ENCODE measurements around the gene CBLB. TPM values are rescaled to one million over a fixed set of nuclear protein-coding genes. Genes with fewer than 3 reads are reported as not detected.

The CBLB gene
- 3.8 and 6.0 TPM in 2 replicates for total RNA-seq (2014; rRNA removed; shearing (Covaris generic))

DNA sequence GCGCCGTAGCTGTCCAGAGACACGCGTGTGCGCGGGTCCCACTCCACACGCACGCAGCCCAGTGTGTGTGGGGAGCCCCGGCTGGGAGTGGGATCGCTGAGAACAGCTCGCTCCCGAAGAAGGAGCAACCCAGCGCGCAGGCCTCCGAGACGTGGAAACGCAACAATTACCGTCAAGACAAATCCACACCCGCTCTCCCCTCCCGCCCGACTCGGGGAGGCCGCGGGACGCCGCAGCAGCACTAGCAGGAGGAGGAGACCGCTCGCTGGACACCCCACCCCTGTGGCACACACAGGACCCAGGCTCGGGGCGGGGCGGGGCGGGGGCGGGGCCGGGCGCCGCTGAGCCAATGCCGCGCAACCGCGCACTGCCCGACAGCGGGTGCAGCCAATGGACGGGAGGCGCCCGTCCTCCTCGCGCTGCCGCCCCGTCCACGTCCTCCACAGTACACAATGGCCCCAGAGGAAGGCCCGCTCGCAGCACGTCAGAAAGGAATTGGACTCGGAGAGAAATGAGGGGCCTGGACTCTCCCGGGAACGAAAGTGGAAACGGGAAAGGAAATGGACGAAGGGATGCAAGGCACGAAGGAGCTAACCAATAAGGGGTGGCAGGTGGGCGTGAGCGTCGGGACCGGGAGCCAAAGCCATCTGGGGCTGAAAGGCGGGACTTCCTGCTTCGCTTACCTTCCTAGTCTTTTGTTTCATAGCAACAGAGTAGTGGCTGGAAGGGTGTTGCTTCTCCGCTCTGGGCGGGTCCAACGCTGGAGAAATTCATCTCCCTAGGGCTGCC lies at the start of gene CBLB:
TSS of gene CBLB (minus strand) at position 271 of the 789 bp plus-strand sequence. CDS start 1,435 bp downstream, outside the sequence.
- peak; percentile 98 for DNase-seq (ENCODE audit: low read depth)

DNA sequence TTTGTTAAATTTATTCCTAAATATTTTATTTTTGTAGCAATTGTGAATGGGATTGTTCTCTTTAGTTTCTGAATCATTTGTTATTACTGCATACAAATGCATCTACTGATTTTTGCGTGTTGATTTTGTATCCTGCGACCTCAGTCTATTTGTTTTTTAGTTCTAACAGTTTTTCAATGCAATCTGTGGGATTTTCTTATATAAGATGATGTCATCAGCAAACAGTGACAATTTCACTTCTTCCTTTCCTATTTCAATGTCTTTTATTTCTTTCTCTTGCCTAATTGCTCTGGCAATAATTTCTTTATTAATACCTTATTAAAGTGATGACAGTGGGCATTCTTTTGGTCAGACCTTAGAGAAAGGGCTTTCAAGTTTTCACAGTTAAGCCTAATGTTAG lies 48.0 kb upstream of the CBLB start:
- no peak for DNase-seq (ENCODE audit: low read depth)

- DNase-seq (ENCODE audit: low read depth): no peak
These were observed 46.7 kb upstream of the CBLB start for GRCh38 chr3:105915524-105915923.

GRCh38 chr3:105913616-105914015 lies 44.8 kb upstream of the CBLB start:
- no peak for DNase-seq (ENCODE audit: low read depth)

- DNase-seq (ENCODE audit: low read depth): no peak
These were observed 44.1 kb upstream of the CBLB start for GRCh38 chr3:105912891-105913290.

- DNase-seq (ENCODE audit: low read depth): no peak
These were observed 42.7 kb upstream of the CBLB start for GRCh38 chr3:105911496-105911895.

DNA sequence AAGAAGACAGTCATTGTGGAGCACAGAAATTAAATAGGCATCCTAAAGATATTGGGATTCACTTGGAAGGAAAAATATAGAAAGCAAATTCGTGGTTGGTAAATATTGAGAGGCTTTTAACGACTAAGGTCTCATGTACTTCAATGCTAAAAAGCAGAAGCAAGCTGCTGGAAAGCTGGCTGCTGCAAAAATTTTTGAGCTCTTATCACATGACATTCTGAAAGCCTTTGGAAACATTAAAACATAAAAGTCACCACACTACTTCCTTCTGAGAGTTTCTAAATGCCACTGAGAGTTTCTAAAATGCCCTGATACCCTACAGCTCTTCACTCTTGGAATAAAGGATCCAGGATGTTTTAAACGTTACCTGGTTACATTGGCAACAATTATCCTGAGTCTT lies 39.0 kb upstream of the CBLB start:
- no peak for DNase-seq (ENCODE audit: low read depth)

- DNase-seq (ENCODE audit: low read depth): no peak
These were observed 38.0 kb upstream of the CBLB start for GRCh38 chr3:105906836-105907235.

GRCh38 chr3:105906345-105906744 lies 37.5 kb upstream of the CBLB start:
- DNase-seq (ENCODE audit: low read depth): no peak

DNA sequence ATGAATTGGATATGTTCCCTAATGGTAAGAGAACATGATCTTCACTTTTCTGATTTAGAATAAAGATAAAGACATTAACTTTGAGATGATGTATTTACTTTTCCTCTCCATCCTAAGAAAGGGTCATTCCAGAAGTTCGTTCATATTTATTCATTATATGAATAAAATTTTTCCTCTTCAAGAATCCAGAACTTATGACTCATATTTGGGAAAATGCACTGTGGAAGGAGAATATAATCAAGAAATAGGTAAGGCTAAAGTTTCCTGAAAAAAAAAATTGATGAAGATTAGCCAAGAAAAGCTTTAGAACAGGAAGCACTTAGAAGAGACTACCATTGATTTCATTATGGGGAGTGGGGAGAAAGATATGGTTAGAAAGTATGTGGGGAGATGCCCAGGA lies 36.5 kb upstream of the CBLB start:
- no peak for DNase-seq (ENCODE audit: low read depth)

DNA sequence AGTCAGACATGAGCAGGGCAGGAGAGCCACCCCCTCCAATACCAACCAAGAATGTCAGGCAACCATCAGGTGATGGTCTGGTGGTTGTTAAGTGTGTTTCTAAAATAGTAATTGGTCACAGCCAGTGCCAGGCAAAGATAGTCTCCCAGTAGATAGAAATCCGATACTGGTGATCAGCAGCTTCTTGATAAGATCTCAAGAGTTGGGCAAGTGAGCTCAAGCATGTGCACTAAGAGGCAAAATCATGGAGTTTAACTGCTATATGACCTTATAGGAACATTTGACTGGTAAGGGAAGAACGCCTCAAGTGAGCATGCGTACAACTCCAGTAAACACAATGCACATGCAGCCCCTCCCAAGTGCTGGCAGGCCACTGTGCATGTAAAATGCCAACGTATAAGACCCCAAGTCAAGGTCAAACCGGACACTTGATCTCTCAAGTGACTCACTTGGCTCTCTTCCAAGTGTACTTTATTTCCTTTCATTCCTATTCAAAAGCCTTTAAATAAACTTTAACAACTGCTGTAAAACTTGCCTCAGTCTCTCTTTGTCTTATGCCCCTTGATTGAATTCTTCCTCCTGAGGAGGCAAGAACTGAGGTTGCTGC lies 36.0 kb upstream of the CBLB start:
- DNase-seq (ENCODE audit: low read depth): peak; percentile 45

- no peak for DNase-seq (ENCODE audit: low read depth)
These were observed 35.4 kb upstream of the CBLB start for GRCh38 chr3:105904251-105904650.

- DNase-seq (ENCODE audit: low read depth): peak; percentile 33
These were observed 30.7 kb upstream of the CBLB start for GRCh38 chr3:105899516-105899915.

DNA sequence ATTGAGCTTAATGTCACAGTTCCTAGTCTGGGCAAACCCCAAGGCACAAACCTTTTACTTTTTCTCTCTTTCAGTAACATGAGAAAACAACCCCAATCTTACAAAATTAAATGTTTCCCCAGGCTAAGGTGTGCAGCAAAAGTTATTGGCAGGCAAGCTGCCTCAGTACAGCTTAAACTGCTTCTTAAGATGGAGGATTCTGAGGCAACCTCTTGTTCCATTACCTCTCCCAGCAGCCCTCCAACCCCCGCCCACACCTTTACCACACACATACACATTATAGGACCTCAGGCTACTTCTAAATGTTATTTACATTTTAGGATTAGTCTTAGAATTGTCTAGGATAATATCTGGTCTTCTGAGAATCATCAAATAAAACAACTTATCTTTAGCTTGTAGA lies 22.3 kb upstream of the CBLB start:
- DNase-seq (ENCODE audit: low read depth): no peak

DNA sequence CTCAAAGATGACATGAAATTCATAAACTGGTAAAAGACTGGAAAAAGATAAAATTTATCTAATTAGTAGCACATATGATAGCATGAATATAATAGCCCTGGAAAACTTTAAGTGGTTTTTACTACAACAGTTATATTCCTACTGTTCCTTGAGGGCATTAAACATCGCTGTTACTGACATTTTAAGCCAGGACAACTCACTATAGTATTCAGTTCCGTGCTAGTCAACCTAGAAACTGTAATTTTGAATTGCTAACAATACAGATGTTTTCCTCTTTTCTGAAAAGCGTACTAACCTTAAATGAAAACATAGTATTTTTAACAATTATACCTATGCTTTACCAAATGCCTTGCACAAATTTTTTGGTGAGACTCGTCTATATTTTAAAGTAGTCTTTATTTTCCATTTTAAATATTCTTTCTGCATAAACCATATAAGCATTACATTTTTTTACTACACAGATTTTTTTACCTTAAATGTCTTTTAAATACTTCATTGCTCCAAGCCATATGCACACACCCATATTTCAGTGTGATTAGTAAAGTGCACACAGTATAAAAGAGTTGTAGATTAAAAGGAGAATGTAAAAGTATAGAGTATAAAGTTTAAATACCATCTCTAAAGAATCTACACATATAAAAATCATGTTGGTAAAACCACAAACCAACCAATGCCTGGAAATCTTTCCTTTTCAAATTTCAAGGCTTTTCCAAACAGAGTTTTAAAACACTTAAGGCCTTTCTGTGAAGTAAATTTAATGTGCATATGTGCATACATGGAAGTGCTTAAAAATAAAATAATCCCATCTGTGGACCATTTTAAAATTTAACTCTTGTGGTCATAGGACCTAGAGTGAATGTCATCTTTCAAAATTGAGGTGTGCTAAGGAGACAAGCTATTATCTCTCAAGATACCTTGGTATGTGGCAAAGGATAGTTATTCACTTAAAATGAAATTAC lies 20.1 kb upstream of the CBLB start:
- DNase-seq (ENCODE audit: low read depth): no peak

DNA sequence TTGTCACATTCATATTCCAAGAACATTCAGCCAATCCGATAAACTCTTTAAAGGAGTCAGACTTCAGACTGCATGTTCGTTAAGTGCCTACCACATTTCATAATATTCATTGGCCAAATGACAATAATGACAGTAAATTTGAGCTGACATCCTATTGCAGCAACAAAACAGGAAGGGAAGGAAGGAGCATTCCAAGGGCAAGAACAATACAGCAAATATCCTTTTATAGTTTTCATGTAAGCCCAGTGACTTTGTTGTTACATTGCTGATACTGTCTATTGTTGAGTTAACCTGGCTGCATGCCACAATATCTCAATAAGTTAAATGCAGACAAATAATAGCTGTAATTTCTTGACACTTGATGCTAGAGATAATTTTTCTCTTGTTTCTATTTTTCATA lies 16.4 kb upstream of the CBLB start:
- DNase-seq (ENCODE audit: low read depth): no peak

- DNase-seq (ENCODE audit: low read depth): peak; percentile 50
These were observed 15.1 kb upstream of the CBLB start for GRCh38 chr3:105883798-105884377.

DNA sequence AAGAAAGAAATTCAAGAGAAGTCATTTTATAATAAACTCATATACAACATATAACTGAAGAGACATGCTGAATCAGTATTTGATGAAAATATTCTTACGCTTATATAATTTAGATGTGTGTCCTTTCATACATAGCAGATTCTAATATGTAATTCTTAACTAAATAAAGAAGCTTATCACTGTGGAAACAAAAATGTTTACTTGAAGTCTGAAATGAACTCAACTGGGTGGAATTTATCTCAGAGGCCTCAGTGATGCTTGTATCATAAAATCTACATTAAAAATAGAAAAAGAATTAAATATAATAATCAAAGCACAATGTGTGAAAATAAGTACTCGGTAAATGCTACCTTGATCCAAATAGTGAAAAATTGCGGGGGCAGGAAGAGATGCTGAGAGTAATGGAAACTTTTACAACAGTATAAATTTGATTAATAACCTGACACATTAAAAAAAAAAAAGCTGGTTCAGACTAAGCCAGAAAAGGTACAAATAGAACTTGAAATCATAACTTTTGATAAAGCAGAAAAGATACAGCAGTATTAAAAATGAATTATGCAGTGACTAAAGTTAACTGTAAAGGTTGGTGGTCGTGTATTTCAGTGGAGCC lies 12.0 kb upstream of the CBLB start:
- DNase-seq (ENCODE audit: low read depth): no peak

DNA sequence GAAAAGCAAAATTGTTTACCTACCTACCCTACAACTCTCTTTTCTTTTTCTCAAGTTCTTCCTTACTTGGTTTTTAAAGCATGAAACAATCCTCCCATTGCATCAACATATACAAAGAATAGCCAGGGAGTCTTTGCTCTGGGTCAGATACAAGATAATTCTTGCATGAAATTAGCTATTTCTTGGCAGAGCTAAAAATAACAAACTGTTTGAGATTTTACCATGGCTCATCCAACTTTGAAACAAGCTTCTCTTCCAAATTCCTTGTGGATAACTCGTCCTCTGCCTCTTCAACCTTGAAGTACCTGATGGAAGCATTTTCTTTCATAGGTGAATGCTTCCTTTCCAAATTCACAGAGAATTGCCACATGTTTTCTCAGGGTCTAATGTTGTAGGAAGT lies 9.2 kb upstream of the CBLB start:
- no peak for DNase-seq (ENCODE audit: low read depth)

DNA sequence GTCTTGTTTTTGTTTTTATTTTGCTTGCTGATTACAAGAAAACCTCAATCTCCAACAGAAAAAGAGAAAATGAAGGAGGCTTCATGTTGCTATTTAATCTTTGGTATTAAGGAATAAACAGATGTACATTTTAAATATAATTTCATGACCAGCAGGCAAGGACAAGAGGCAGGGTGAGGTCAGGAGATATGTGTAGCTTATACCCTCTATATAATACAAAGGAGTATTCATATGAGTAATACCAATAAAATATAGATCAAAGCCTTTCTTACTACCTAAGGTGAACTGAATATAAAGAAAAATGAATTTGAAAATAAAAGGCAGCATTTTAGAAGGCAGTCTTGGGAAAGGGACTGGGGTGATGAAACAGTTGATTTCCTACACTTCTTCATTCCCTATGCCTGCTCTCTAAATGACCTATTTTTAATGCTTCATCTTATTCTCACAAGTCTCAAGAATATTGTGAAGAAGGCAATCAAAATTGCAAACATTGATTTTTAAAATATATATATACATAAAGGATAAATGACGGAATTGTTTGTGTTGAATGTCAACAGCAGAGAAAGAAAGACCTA lies 8.6 kb upstream of the CBLB start:
- no peak for DNase-seq (ENCODE audit: low read depth)

DNA sequence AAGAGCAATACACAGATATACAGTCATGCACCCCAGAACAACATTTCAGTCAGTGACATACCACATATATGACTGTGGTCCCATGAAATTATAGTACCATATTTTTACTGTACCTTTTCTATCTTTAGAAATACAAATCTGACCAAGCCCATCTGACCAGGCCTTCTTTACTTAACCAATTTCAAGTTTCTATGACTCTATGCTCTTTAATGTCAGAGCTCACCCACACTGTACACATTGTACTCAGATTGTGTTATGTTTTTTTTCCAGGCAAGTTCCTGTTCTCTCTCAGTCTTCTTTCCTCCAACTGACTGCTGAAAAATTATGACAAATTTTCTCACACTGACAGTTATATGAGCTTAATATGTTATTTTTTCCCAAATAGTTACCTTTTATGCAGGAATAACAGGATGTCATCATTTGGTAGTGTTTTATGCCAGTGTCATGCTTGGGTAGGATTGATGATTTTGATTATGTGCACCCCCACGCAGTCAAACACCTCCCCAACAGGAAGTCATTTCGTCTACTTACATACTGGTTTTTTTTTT lies 8.0 kb upstream of the CBLB start:
- no peak for DNase-seq (ENCODE audit: low read depth)

Measured in RPMI7951 (cell line).